NCI-H82 treated with DMSO at 0.1 percent for 48 hours (cell line): Measurements from ENCODE around the gene MRPL24.
"Not testable (repeated sequence)": the region's sequence is repeated elsewhere in the genome, so short reads cannot be mapped to it uniquely, and the experiment has no call there.

Experiments
- DNase-seq: peaks from one replicate; lab custom pipeline; 2025; ENCODE audit not compliant: unreplicated experiment; lab: John Stamatoyannopoulos, UW

Gene MRPL24

DNA sequence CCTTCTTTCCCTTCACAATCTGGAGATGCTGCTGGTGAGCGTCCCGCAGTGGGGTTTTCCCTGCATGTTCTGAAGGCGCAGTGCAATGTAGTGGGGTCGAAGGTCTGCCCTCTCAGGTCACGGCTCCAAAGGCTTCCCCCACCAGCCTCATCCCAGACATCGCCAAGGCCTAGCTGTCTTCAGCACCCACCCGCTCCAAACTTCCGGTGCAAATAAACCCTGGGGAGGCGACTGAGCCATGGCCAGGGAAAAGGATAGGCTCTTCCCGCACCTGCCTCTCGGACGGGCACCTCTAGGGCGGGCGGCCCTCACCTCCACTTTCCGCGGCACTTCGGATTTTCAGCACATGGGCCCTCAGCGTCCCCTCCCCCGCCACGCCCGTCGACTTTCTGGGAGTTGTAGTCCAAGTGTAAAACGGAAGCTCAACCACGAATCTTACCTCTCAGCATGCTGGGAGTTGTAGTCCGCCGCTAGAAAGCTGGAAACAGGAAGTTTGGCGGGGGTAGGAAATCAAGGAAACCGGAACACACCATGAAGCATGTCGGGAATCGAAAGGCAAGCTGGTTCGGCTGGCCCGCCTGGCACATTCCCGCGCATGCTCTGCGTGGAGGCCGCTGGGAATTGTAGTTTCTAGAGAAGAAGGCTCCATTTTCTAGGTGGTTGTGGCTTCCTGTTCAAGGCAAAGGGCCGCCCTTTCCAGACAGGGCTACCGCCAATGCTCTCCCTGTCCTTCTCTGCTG lies at the start of gene MRPL24:
Gene MRPL24 (minus strand): TSS at position 348 of the 740 bp plus-strand sequence. CDS start 2,384 bp downstream, outside the sequence.
- peak; percentile 100 for DNase-seq

DNA sequence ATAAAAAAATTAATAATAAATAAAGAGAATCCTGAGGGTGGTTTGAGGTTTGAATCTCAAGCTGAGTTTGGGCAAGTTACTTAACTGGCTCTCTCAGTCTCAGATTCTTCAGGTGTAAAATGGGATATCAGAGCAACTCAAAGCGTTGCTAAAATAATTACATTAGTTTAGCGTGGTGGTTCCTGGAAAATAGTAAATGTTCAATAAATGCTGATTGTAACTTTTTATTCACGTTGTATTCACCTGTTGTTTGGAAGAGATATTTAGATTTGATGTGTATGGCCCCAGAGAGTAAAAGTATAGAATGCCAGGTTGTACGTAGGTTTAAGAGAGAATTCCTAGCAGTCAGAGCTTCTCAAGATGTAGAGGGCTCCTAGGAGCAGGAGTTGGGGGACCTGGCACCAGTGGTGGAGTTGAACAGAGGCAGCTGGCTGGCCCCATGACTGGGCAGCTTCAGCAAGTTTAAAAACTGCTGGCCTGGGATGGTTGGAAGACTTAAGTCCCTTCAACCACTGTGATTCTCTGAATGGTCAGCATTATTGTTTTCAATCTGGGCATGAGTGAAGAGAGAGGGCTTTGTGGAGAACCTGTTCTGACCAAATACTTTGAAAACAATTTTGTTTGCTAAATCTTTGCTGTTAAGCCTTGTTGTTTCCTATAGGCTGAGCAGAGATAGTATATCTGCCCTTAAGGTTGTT lies 48.9 kb upstream of the MRPL24 start:
- no peak for DNase-seq

DNA sequence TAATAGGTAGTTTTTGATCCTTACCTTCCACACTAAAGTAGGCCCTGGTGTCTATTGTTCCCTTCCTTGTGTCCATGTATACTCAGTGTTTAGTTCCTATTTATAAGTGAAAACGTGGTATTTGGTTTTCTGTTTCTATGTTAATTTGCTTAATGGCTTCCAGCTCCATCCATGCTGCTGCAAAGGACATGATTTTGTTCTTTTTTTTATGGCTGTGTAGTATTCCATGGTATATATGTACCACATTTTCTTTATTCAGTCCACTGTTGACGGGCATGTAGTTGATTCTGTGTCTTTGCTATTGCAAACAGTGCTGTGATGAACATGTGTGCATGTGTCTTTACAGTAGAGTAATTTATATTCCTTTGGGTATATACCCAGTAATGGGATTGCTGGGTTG lies 47.2 kb upstream of the MRPL24 start:
- DNase-seq, result no peak

DNA sequence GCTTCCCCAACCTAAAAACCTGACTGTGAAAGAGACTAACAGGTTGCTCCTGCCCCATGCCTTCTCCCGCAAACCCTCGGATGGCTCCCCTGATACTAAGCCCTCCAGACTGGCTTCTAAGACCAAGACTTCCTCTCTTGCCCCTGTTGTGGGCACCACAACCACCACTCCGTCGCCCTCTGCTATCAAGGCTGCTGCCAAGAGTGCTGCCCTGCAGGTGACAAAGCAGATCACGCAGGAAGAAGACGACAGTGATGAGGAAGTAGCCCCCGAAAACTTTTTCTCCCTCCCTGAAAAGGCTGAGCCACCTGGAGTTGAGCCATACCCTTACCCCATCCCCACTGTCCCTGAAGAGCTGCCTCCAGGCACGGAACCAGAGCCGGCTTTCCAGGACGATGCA lies 45.8 kb upstream of the MRPL24 start:
- DNase-seq, result no peak

DNA sequence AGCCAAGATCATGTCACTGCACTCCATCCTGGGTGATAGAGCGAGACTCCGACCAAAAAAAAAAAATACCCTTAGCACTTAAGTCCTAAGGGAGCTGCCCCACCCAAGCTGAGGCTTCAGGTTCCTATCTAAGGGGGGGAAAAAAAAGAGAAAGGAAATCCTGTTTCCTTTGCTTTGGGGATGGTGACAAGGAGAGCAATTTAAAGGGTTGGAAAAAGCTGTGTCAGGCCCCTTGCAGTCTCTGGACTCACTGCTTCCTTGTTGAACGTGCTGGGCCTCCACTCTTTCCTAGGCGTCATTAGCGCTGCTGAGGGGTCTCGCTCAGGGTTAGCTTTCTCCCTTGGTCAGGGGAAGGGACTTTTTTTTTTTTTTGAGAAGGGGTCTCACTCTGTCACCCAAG lies 44.6 kb upstream of the MRPL24 start:
- no peak for DNase-seq

DNA sequence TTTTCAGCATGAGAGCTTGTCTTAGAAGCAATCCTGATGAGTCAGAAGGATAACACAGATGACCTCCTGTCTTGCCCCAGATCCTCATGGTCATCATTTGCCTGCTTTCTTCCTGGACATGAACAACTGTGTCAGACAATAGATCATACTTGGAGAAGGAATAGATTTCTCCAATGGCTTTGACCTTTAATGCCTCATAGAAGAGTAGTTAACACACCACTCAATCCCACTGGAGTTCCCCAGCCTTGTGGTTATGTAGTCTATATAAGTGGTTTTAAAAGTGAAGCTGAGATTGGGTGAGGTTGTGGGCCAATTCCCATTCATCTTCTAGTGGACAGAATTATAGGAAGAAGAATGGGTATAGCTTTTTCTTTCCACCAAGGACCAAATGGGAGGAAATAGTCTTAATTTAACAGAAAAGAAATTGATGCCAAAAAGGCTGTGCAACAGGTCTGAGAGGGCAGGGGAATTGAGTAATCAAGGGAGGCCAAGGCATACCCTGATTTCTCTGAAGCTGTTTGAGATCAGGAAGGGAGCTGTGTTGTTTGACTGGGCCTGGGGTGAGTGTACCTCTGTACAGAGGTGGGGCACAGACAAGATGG lies 40.8 kb upstream of the MRPL24 start:
- no peak for DNase-seq

DNA sequence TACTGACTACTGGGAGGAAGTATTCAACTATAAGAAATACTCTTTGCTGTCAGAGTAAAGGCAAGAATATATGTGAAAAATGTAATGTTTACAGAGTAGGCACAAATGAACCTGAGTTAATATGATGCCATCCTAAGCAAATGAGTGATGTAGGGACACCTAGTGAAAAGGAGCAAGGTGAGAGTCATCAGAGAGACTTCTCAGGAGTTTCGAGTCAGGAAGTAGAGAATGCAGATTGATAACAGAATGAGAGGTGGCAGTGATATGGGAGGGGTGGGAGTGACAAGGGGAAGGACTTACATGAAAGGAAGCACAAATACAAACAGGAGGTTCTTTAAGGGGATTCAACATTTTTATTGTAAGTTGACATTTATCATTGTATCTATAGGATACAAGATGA lies 36.7 kb upstream of the MRPL24 start:
- no peak for DNase-seq

DNA sequence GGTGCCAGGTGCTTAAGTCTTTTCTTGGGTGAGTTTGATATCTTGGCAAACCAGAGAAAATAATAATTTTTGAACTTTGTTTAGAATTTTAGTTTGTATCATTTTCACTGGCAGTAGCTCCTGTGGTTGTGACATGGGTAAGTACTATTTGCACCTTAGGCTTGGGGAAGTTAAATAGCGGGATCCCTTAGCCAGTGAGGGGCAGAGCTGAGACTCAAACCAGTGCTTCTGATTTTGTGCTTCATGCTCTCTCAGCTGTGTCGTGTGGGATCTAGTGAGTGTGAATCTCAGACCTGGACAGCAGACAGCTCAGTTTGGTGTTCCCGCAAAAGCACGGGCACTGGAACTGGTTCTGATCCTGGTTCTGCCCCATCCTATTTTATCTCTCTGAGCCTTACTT lies 36.1 kb upstream of the MRPL24 start:
- no peak for DNase-seq

DNA sequence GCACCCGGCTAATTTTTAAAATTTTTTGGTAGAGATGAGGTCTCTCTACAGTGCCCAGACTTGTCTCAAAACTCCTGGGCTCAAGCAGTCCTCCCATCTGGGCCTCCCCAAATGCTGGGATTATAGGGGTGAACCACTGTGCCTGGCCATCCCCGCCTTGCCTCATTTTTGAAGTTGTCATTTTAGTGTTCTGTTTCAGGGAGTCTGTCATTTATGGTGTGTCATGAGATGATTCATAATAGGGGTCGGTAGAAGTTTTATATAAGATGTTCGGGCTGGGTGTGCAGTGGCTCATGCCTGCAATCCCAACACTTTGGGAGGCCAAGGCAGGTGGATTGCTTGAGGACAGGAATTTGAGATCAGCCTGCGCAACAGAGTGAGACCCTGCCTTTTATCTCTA lies 34.9 kb upstream of the MRPL24 start:
- DNase-seq, result no peak

DNA sequence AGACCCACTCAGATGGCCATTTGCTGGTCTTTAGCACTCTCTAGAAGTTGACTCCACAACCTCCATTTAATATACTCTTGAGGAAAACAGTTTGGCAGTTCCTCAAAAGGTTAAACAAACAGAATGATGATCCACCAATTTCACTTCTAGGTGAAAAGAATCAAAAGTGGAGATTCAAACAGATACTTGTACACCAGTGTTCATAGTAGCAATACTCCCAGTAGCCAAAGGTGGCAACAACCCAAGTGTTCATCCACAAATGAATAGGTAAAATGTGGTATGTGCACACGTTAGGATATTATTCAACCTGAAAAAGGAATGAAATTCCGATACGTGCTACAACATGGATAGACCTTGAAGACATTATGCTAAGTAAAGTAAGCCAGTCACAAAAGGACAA lies 32.7 kb upstream of the MRPL24 start:
- DNase-seq, result no peak

DNA sequence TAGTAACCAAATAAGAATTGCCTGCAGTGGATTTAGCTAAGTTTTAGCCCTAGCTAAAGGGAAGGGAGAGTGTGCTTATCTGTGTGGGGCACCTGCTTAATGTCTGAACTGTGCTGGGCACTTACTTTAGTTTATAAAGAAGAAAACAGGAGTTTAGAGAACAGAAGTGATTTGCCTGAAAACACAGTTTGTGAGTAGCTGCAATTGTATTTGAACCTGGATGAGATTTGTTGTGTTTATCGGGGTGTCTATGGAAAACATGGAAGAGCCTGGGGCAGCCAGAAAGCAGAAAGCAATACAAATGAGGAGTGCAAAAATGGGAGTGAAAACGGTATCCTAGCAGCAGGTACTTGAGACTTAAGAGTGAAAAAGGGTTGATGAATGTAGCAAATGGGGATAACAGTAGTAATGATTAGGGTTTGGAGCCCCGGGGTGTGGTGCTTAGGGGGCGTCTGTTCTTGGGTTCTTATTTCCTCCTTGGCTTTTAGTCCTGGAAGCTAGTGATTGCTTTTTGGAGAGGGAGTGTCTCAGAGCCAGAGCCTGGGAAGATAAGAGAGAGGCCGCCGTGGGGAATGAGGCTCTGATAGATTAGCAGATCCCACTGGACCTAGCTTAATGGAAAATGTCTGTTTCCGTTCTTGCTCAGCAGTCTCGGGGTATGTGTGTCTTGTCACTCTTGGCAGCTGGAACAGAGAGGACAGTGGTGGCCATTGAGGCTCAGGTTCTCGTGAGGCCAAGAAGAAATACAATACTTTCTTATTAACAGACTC lies 32.0 kb upstream of the MRPL24 start:
- DNase-seq, result no peak

DNA sequence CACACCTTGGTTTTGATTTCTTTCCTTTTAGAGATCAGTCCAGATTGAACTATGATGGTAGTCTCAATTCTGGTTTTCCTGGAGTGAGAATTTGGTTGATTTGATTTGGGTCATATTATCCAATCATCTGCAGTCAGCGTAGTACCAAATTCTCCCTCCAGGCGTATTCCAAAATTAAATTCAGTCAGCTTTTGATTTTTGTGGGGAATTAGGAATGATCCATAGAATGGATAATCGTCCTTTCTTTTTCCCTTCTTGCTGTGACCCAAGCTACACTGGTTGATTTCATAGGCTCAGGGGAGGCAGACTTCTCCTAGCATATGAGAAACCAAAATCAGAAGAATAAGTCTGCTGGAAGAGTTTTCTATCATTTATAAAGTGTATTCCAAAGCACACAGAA lies 31.3 kb upstream of the MRPL24 start:
- no peak for DNase-seq

DNA sequence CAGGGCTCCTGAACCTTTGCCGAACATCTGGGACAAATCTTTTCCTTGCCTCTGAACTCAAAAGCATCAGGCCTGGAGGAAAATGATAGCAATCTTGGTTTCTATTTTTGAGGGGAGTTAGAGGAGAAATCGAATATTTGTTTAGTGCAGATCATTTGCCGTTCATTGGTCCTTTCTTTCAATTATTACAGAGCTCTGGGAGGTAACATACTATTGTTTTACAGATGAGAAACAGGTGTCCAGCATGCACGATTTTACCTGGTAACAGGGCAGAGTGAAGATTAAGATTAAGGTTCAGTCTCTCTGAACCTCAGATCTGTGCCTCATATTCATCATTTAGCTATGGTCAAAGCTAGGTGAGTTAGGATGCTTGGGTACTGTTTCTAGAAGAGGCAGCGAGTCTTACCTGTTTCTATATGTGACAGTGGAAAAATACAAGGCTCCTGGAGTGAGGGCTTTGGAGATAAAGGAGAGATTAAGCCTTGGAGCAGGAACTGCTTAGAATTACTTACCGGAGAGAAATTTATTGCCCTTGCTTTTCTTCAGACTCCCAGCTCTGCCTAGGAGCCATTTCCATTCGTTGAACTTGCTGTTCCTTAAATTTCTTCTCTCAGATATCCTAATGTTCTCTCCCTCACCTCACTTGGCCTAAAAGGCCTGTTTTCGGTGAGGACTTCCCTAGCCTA lies 27.9 kb upstream of the MRPL24 start:
- no peak for DNase-seq

DNA sequence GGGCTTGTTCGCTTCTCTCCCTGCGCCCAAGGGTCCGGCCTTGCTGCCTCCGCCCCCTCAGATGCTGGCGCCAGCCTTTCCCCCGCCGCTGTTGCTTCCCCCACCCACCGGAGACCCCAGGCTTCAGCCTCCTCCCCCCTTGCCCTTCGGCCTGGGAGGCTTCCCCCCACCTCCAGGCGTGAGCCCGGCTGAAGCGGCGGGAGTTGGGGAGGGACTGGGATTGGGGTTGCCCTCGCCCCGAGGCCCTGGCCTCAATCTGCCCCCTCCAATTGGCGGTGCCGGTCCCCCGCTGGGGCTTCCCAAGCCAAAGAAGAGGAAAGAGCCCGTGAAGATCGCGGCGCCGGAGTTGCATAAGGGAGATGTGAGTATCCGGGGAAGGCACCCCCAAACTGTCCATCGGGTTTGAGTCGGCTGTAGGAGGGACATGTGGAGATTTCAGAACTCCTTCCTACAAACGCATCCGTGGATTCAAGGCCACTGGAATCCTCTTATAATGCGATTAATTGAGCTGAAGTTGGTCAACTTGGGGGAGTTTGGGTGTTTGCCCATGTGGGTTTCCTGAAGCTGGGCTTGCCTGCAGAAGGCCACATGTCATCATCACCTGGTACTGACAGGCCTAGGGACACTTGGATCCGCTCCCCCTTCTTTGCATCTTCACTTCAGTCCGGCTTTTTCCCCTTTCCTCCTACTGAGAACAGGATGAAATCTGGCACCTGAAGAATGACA lies 27.2 kb upstream of the MRPL24 start:
- no peak for DNase-seq

DNA sequence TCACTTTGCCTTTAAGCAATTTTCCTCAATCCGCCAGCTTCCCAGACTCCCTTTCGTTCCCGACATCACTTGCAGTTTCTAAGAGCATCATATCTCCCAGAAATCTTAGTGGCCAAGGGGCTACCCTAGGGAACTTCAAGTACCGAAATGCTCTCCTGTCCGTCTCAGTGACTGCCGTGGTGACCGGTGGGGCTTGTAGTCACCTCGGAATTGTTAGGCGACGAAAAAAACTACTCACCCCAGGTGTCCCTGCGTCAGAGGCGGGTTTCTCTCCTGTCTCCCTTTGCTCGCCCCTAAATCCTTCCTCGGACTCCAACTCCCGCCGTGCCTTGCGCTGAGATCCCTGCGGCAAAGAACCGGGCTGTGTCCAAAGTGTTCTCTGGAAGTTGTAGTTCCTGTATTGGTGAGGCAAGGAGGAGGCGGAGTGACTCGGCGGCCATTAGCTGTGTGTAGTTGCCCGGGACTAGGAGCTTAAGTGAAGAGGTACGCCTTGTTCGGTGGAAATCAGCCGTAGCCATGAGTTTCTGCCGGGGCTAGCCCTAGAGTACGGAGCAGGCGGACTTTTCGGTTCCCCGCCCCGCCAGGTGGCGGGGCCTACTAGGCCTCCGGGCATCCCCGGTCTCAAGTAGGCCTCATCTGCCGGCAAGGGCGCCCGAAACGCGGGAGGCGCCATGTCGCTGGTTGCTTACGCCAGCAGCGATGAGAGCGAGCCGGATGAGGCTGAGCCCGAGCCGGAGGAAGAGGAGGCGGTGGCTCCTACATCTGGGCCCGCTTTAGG lies 26.4 kb upstream of the MRPL24 start, which contains the start of gene PRCC:
Gene PRCC (plus strand): TSS at position 435 of the 778 bp plus-strand sequence. CDS start 237 bp downstream, at position 672.
- peak; percentile 100 for DNase-seq

DNA sequence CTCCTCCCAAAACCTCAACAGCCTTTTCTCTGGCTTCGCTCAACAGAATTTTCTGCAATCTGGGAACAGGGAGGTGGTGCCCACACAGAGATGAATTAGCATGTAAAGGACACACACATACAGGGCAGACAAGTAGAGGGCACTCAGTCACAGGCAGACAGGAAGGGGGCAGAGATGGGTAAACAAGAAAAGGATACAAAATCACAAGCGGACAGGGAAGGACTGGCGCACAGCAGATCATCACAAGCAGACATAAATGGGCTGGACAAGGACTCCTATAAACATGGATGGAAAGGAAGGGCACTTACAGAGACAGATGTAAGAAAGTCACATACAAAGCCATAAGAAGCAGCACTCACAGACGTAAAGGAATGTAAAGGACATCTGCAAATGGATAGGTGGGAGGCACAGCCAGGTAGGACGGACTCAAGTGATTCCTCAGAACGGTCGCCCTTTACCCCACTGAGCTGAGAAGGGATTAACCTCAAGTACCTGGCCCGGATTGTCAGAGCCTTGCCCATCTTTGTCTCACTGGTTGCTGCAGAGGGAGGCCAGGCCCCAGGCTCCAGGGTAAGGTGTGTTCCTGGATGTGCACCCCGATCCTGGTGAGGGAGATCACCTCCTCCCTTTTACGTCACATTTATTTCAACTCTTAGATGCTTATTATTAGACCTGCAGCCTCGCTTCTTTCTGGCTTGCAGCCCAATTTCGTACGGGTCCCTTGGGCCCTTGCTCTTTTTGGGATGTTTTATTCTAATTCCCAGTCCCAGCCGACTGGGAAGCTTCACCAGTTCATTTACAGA lies 25.6 kb upstream of the MRPL24 start:
- peak; percentile 52 for DNase-seq

DNA sequence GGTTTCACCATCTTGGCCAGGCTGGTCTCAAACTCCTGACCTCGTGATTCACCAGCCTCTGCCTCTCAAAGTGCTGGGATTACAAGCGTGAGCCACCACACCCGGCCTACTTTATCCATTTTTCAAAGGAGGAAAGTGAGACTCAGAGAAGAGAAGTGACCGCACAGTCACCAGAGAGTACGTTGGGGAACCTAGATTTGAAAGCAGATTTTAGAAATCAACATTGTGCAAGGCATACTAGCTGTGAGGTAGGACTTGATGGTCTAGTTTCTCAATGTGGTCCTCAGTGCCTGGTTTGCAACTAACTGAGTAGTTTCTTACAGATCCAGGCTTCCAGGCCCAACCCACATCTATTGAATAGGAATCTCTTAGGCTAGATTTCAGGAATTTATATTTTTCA lies 24.8 kb upstream of the MRPL24 start:
- DNase-seq, result no peak

DNA sequence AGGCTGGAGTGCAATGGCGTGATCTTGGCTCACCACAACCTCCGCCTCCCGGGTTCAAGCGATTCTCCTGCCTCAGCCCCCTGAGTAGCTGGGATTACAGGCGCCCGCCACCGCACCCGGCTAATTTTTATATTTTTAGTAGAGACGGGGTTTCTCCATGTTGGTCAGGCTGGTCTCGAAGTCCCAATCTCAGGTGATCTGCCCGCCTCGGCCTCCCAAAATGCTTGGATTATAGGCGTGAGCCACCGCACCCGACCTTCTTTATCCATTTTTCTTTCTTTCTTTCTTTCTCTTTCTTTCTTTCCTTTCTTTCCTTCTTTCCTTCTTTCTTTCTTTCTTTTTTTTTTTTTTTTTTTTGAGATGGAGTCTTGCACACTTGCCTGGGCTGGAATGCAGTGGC lies 24.2 kb upstream of the MRPL24 start:
- DNase-seq, result not testable (repeated sequence)

DNA sequence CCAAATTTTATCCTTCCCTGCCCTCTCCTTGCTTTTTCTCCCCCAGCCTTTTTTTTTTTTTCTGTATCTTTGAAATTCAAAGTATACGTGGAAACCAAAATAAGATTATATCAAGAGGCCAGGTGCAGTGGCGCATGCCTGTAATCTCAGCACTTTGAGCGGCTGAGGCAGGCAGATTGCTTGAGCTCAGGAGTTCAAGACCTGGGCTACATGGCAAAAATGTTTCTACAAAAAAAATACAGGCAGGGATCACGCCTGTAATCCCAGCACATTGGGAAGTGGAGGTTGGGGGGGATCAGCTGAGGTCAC lies 19.9 kb upstream of the MRPL24 start:
- DNase-seq, result peak; percentile 73
